HepG2 (cell line): ENCODE data around the gene P2RX3. TPM values are rescaled to one million over a fixed set of nuclear protein-coding genes. Genes with fewer than 3 reads are reported as not detected.

ENCODE experiments used
- PAWR ChIP-seq: sonication (generic); formaldehyde crosslinking; IDR thresholded peaks from 2 replicates; pipeline ENCODE4 v1.4.0; 2020; ENCODE audit warnings: missing genetic modification reagents, mild to moderate bottlenecking, borderline replicate concordance
- SOX13 ChIP-seq, 3 experiments: fragments of 450-650 bp in 1 of 3; sonication (generic) in 1 of 3; formaldehyde crosslinking in 1 of 3; IDR thresholded peaks in 2 of 3; conservative IDR thresholded peaks in 1 of 3; 2 replicates each; pipeline versions ENCODE4 v1.5.0 to v1.6.1; 2016 to 2020; ENCODE audit warnings: antibody characterized with exemption in 1 of 3, mild to moderate bottlenecking in 1 of 3, missing compliant biosample characterization in 1 of 3, missing genetic modification reagents in 1 of 3, moderate library complexity in 1 of 3
- SOX6 ChIP-seq, 2 experiments: fragments of 450-650 bp in 1 of 2; sonication (generic) in 1 of 2; formaldehyde crosslinking in 1 of 2; IDR thresholded peaks; 2 replicates each; pipeline versions ENCODE4 v1.4.0 to v1.6.1; 2017 to 2020; ENCODE audit warnings: antibody characterized with exemption in 1 of 2, mild to moderate bottlenecking in 1 of 2, missing genetic modification reagents in 1 of 2
- ZEB1 ChIP-seq: IDR thresholded peaks from 2 replicates; pipeline ENCODE4 v1.6.1; 2012; ENCODE audit warnings: mild to moderate bottlenecking, low read depth, inconsistent platforms; ENCODE audit not compliant: insufficient replicate concordance
- ZNF17 ChIP-seq: sonication (generic); formaldehyde crosslinking; IDR thresholded peaks from 2 replicates; pipeline ENCODE4 v1.5.0; 2020; ENCODE audit warnings: mild to moderate bottlenecking, missing genetic modification reagents
- ZNF598 ChIP-seq: sonication (generic); formaldehyde crosslinking; IDR thresholded peaks from 2 replicates; pipeline ENCODE4 v1.5.1; 2020; ENCODE audit warnings: mild to moderate bottlenecking, missing genetic modification reagents, borderline replicate concordance
- polyA plus RNA-seq, 8 experiments: library from polyadenylated mRNA; depleted of rRNA in 3 of 8; stranded (reverse) in 7 of 8; unstranded in 1 of 8; fragments of >200 nt; fragmentation: Illumina TruSeq in 4 of 8; extraction: Trizol in 4 of 8; gene quantifications; 2 replicates each; pipeline versions ENCODE4 v1.2.1 to v1.2.3, GENCODE V29; 2011 to 2016; ENCODE audit warnings: low read depth in 4 of 8, missing spikeins in 1 of 8, mixed read lengths in 1 of 8; ENCODE audit not compliant: insufficient read depth in 1 of 8
- total RNA-seq, 5 experiments: library from RNA; depleted of rRNA; stranded (reverse); fragments of >200 nt; fragmentation: Illumina TruSeq; extraction: Trizol; gene quantifications; 2 replicates each; pipeline ENCODE4 v1.2.3, GENCODE V29; 2016; ENCODE audit warnings: low read depth in 1 of 5
- TF ChIP-seq, protein P1 (sequence below): sonication (generic); formaldehyde crosslinking; IDR thresholded peaks from 2 replicates; pipeline ENCODE4 v1.4.0; 2020; ENCODE audit warnings: missing genetic modification reagents, borderline replicate concordance
- TF ChIP-seq, protein P2 (sequence below), 2 experiments: IDR thresholded peaks; 2 replicates each; pipeline ENCODE4 v1.6.1; 2011 to 2012; ENCODE audit warnings: low read length in 2 of 2, borderline replicate concordance in 1 of 2, low read depth in 1 of 2, mild to moderate bottlenecking in 1 of 2, moderate library complexity in 1 of 2
- TF ChIP-seq, protein P3 (sequence below): sonication (generic); formaldehyde crosslinking; IDR thresholded peaks from 2 replicates; pipeline ENCODE4 v1.4.0; 2020; ENCODE audit warnings: mild to moderate bottlenecking, missing genetic modification reagents
- TF ChIP-seq, protein P4 (sequence below): sonication (generic); formaldehyde crosslinking; IDR thresholded peaks from 2 replicates; pipeline ENCODE4 v1.5.0; 2020; ENCODE audit warnings: mild to moderate bottlenecking, missing genetic modification reagents, borderline replicate concordance

Gene P2RX3
- total and polyA plus RNA-seq, 2 of the 13 experiments (the other 11 are each of a cell fraction or from before 2014, with no cell fraction given): 0.08 TPM; not detected in 1

DNA sequence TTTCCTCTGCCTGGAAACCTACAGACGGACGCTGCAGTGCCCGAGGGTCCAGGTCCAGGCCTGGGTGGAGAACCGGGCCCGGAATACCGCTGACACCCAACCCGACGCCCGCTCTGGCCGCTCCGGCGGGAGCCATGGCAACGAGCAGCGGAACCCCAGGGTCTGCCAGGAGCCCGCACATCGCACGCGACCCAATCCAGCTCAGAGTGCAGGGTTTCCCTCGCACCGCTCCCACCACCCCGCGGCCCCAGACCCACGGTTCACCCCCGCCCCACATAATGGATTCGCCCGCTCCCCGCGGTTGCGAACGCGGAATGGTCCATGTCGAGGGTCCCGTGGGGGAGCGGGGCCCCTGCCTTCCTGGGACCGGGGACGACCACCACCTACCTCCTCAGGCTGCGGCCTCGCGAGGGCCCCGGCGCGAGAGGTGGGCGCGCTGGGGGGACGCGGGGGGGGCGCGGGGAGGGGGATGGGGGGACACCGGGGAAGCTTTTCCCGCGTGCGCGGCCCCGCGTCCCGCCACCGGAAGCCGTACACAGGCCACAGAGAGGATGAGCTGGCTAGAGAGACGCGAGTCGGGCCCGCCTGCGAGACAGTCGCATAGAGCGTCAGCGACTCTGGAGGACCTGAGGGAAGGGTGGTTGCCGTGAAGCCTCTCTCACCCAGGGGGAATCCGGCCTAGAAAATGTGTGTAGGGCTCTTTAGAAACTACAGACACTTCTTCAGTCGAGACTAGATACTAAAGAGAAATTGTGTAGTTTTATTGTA, 2.6 kb upstream of the P2RX3 start, which contains the start of gene SSRP1 (continued):
- no peak for TF ChIP-seq SOX6 (IDR thresholded peaks at IDR 0.05)
- no peak for TF ChIP-seq SOX6 (CRISPR knock-in tag; IDR thresholded peaks at IDR 0.05)
- TF ChIP-seq ZNF598: no peak
- no peak for TF ChIP-seq ZNF17 (CRISPR knock-in tag)
- TF ChIP-seq ZEB1: no peak
- TF ChIP-seq, protein P1, sequence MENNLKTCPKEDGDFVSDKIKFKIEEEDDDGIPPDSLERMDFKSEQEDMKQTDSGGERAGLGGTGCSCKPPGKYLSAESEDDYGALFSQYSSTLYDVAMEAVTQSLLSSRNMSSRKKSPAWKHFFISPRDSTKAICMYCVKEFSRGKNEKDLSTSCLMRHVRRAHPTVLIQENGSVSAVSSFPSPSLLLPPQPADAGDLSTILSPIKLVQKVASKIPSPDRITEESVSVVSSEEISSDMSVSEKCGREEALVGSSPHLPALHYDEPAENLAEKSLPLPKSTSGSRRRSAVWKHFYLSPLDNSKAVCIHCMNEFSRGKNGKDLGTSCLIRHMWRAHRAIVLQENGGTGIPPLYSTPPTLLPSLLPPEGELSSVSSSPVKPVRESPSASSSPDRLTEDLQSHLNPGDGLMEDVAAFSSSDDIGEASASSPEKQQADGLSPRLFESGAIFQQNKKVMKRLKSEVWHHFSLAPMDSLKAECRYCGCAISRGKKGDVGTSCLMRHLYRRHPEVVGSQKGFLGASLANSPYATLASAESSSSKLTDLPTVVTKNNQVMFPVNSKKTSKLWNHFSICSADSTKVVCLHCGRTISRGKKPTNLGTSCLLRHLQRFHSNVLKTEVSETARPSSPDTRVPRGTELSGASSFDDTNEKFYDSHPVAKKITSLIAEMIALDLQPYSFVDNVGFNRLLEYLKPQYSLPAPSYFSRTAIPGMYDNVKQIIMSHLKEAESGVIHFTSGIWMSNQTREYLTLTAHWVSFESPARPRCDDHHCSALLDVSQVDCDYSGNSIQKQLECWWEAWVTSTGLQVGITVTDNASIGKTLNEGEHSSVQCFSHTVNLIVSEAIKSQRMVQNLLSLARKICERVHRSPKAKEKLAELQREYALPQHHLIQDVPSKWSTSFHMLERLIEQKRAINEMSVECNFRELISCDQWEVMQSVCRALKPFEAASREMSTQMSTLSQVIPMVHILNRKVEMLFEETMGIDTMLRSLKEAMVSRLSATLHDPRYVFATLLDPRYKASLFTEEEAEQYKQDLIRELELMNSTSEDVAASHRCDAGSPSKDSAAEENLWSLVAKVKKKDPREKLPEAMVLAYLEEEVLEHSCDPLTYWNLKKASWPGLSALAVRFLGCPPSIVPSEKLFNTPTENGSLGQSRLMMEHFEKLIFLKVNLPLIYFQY (CRISPR knock-in tag): no peak
- TF ChIP-seq, protein P2, sequence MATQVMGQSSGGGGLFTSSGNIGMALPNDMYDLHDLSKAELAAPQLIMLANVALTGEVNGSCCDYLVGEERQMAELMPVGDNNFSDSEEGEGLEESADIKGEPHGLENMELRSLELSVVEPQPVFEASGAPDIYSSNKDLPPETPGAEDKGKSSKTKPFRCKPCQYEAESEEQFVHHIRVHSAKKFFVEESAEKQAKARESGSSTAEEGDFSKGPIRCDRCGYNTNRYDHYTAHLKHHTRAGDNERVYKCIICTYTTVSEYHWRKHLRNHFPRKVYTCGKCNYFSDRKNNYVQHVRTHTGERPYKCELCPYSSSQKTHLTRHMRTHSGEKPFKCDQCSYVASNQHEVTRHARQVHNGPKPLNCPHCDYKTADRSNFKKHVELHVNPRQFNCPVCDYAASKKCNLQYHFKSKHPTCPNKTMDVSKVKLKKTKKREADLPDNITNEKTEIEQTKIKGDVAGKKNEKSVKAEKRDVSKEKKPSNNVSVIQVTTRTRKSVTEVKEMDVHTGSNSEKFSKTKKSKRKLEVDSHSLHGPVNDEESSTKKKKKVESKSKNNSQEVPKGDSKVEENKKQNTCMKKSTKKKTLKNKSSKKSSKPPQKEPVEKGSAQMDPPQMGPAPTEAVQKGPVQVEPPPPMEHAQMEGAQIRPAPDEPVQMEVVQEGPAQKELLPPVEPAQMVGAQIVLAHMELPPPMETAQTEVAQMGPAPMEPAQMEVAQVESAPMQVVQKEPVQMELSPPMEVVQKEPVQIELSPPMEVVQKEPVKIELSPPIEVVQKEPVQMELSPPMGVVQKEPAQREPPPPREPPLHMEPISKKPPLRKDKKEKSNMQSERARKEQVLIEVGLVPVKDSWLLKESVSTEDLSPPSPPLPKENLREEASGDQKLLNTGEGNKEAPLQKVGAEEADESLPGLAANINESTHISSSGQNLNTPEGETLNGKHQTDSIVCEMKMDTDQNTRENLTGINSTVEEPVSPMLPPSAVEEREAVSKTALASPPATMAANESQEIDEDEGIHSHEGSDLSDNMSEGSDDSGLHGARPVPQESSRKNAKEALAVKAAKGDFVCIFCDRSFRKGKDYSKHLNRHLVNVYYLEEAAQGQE (IDR thresholded peaks at IDR 0.05; ENCODE audit: borderline replicate concordance in 1 of 2, low read depth in 1 of 2, low read length in 2 of 2): no peak
- no peak for TF ChIP-seq SOX13 (IDR thresholded peaks at IDR 0.05)
- TF ChIP-seq SOX13 (CRISPR knock-in tag; conservative IDR thresholded peaks at IDR 0.05 in 1 of 2, IDR thresholded peaks at IDR 0.05 in 1 of 2): no peak
- no peak for TF ChIP-seq PAWR
- TF ChIP-seq, protein P3, sequence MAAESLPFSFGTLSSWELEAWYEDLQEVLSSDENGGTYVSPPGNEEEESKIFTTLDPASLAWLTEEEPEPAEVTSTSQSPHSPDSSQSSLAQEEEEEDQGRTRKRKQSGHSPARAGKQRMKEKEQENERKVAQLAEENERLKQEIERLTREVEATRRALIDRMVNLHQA: no peak
- TF ChIP-seq, protein P4, sequence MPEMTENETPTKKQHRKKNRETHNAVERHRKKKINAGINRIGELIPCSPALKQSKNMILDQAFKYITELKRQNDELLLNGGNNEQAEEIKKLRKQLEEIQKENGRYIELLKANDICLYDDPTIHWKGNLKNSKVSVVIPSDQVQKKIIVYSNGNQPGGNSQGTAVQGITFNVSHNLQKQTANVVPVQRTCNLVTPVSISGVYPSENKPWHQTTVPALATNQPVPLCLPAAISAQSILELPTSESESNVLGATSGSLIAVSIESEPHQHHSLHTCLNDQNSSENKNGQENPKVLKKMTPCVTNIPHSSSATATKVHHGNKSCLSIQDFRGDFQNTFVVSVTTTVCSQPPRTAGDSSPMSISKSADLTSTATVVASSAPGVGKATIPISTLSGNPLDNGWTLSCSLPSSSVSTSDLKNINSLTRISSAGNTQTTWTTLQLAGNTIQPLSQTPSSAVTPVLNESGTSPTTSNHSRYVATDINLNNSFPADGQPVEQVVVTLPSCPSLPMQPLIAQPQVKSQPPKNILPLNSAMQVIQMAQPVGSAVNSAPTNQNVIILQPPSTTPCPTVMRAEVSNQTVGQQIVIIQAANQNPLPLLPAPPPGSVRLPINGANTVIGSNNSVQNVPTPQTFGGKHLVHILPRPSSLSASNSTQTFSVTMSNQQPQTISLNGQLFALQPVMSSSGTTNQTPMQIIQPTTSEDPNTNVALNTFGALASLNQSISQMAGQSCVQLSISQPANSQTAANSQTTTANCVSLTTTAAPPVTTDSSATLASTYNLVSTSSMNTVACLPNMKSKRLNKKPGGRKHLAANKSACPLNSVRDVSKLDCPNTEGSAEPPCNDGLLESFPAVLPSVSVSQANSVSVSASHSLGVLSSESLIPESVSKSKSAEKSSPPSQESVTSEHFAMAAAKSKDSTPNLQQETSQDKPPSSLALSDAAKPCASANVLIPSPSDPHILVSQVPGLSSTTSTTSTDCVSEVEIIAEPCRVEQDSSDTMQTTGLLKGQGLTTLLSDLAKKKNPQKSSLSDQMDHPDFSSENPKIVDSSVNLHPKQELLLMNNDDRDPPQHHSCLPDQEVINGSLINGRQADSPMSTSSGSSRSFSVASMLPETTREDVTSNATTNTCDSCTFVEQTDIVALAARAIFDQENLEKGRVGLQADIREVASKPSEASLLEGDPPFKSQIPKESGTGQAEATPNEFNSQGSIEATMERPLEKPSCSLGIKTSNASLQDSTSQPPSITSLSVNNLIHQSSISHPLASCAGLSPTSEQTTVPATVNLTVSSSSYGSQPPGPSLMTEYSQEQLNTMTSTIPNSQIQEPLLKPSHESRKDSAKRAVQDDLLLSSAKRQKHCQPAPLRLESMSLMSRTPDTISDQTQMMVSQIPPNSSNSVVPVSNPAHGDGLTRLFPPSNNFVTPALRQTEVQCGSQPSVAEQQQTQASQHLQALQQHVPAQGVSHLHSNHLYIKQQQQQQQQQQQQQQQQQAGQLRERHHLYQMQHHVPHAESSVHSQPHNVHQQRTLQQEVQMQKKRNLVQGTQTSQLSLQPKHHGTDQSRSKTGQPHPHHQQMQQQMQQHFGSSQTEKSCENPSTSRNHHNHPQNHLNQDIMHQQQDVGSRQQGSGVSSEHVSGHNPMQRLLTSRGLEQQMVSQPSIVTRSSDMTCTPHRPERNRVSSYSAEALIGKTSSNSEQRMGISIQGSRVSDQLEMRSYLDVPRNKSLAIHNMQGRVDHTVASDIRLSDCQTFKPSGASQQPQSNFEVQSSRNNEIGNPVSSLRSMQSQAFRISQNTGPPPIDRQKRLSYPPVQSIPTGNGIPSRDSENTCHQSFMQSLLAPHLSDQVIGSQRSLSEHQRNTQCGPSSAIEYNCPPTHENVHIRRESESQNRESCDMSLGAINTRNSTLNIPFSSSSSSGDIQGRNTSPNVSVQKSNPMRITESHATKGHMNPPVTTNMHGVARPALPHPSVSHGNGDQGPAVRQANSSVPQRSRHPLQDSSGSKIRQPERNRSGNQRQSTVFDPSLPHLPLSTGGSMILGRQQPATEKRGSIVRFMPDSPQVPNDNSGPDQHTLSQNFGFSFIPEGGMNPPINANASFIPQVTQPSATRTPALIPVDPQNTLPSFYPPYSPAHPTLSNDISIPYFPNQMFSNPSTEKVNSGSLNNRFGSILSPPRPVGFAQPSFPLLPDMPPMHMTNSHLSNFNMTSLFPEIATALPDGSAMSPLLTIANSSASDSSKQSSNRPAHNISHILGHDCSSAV (CRISPR knock-in tag): no peak
